ENCODE results near the gene CRTAP.
A peak's percentile ranks its signal among the peaks of the same experiment; 100 is the strongest.
"Not testable (repeated sequence)": the region's sequence is repeated elsewhere in the genome, so short reads cannot be mapped to it uniquely, and the experiment has no call there.

Gene CRTAP

GRCh38 chr3:33141006-33141405 lies 27.2 kb downstream of the CRTAP start:
- no peak for DNase-seq (ENCODE audit: low read depth)

DNA sequence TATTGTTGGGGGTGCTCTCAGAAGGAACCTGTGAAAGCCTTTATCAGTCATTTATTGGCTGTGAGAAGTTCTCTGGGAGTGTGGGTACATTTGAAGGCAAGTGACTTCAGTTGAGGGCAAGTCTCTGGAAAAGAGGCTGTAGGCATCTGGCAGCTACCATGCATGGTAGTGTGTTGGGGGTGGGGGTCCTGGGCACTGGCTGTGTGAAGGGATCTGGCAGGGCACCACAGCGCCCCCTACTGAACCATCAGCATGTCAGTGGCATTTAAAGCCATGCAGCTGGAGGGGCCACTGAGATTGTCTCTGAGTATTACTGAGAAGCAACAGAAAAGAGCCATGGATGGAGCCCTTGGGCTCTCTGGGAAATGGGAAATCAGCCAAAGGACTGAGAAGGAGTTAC lies 30.6 kb downstream of the CRTAP start:
- DNase-seq (ENCODE audit: low read depth), result peak; percentile 7

GRCh38 chr3:33145221-33145900 lies 31.5 kb downstream of the CRTAP start:
- DNase-seq (ENCODE audit: low read depth), result no peak

DNA sequence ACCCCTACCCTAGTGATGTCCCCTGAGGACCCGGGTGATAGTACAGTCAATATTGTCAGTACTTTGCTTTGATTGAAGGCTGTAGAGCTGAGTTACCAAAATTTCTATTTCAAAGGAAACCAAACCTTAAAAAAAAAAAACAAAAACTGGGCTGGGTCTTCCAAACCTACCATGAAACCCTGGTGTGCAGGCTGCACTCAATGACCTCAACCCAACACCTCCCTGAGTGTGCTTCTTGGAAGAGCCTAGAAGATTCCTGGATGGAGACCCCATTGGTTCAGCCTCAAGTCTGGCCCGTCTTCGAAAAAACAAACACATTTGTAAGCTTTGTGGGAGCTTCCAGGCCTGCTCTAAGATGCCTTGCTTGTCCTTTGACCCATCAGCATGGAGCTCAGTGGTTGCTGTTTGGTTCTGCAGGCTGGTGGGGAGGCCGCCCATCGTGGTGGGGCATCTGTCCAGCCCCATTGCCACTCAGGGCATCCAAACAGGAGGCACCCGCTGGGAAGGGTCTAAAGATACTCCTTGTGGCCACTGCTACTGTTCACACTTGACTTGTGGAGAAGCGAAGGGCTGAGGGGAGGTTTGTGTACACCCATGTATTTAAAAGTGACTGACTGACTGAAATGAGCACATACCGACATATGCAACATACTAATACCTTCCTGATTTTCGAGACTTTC lies 32.2 kb downstream of the CRTAP start:
- no peak for DNase-seq (ENCODE audit: low read depth)

- DNase-seq (ENCODE audit: low read depth), result no peak
Measured at GRCh38 chr3:33146791-33147445, 33.1 kb downstream of the CRTAP start.

- no peak for DNase-seq (ENCODE audit: low read depth)
Measured at GRCh38 chr3:33149342-33149741, 35.5 kb downstream of the CRTAP start.

DNA sequence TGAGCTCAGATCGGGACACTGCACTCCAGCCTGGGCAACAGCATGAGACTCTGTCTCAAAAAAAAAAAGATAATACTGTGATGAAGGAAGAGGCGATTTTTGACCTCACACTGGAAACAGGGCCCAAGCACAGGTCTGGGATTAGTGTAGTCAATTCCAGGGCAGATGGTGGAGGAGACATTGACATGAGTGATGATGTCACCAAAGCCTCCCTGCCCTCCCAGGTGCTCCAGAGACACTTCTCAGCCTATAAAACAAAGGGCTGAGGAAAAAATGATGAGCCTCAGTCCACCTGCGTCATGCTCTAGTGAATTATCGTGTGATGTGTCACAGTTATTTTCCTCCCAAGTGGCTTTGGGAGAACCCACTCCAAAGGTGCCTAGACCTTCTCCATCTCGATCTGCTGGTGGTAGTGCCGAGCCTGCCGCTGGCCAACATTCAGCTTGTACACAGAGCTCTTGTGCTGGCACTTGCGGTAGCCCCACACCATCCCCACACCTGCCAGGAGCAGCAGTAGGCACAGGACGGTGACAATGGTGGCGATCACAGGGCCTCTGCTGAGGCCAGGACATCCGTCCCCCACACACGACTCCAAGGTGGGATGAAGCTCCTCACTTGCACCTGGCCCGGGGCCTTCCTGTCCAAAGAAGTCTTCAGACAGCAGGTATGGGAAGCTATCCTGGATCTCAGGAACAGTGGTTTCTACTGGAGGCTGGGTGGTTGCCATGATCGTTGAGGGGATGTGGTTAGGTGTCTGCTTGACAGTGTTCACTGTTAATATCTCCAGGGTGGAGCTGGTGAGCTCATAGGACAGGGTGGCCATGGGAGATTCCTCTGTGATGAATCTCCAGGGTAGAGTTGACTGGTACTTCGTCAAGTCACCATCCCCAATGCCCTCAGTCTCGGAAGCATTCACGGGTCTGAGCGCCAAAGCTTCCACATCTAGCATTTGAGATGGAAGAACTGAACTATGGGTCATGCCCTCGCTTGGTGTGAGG lies 38.8 kb downstream of the CRTAP start:
- no peak for DNase-seq (ENCODE audit: low read depth)

DNA sequence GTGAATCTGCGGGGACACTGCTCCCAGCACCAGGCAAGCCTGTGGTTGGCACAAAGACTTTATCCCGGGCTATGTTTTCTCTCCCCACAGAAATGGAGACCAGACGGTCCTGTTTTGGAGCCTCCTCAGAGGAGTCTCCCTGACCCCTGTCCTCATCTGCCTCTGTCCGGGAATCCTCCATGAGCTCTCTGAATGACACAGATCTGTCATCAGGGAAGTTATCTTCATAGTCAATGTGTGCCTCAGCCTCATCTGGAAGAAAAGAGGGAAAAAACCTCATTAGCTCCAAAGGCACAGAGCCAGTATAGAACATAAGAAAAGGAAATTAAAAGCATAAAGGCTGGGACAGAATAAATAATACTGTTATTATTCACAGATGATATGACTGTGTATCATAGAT lies 40.0 kb downstream of the CRTAP start:
- DNase-seq (ENCODE audit: low read depth), result no peak

DNA sequence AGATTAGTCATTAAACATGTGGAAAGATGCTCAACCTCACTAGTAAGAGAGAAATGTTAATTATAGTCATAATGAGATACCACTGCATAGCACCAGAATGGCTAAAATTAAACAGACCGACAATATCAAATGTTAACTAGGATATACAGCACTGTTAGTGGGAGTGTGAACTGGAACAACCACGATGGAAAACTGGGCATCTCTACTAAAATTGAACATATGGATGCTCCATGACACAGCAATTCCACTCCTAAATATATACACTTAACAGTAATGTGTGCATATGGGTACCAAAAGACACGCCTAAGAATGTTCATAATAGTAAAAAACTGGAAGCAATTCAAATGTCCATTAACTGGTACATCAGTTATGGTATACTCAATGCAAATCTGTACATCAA lies 41.5 kb downstream of the CRTAP start:
- DNase-seq (ENCODE audit: low read depth), result no peak

DNA sequence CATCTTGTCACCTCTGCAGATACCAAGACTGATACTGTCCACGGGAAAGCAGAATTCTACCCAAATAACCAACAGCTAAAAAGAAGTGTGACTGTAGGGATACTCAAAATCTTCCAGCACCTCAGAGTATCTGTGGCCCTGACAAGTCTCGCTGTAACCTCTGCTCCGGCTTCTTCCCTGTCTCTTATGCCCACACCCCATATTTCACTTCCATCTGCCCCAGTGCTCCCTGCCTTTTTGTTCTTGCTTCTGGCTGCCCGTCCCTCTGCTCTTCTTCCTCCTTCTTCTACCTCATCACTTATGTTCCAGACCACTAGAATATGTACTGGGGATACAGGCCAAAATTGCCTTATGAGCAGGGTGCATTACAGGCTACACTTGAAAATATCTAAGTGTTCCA lies 45.4 kb downstream of the CRTAP start:
- DNase-seq (ENCODE audit: low read depth), result no peak

DNA sequence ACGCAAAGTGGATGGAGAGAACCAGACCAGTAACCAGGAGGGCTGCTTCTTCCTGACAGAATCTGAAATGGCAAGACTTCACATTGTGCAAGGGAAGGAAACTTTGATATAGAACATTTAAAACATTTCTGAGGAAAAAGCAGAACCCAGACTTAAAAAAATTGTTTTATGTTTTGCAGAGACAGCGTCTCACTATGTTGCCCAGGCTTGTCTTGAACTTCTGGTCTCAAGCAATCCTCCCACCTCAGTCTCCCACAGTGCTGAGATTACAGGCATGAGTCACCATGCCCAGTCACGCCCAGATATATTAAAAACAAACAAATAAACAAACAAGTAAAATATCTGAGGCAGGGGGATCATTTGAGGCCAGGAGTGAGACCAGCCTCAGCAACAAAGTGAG lies 46.2 kb downstream of the CRTAP start:
- DNase-seq (ENCODE audit: low read depth), result no peak

DNA sequence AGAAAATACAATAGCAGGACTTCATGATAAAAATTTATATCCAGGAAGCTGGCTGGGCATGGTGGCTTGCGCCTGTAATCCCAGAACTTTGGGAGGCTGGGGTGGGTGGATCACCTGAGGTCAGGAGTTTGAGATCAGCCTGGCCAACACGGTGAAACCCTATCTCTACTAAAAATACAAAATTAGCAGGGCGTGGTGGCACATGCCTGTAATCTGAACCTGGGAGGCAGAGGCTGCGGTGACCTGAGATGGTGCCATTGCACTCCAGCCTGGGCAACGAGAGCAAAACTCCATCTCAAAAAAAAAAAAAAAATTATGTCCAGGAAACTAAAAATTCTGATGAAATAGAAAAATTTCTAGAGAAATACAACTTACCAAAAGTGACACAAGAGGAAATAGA lies 48.8 kb downstream of the CRTAP start:
- DNase-seq (ENCODE audit: low read depth), result not testable (repeated sequence)

GRCh38 chr3:33165372-33165771 lies 51.6 kb downstream of the CRTAP start:
- no peak for DNase-seq (ENCODE audit: low read depth)

DNA sequence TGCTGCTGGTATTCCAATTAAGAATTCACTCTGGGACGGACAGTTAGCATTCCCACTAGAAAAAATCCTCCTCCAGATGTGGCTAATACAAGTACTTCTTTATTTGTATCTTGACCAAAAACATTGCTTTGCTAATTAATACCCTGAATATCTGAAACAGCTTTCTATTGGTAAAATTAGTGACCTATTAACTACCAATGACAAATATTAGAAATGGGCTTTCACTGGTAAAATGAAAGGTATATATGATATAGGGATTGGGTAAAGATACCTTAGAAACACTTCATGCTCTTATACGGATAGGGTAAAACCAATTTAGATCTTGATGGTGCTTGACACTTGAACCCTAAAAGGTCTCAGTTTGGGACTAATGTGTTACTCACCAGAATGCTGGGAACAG lies 52.3 kb downstream of the CRTAP start:
- DNase-seq (ENCODE audit: low read depth), result no peak

DNA sequence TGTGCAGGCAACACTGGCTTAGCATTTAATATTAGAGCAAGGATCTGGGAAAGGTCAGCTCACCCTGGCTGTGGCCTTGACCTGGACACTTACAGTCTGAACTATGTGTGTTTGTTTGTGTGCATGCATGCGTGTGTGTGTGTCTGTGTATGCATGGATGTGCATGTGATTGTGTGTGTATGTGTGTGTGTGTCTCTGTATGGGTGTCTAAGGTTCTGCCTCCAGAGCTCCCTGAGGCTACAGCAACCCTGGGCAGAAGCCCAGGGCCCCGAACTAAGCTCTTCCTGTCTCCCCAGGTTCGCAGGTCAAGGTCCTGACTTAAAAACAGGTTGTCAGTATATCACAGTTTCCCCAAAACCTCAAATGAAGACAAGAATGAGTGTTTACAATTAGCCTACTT lies 53.5 kb downstream of the CRTAP start:
- no peak for DNase-seq (ENCODE audit: low read depth)

GRCh38 chr3:33167716-33168336 lies 54.0 kb downstream of the CRTAP start:
- no peak for DNase-seq (ENCODE audit: low read depth)

DNA sequence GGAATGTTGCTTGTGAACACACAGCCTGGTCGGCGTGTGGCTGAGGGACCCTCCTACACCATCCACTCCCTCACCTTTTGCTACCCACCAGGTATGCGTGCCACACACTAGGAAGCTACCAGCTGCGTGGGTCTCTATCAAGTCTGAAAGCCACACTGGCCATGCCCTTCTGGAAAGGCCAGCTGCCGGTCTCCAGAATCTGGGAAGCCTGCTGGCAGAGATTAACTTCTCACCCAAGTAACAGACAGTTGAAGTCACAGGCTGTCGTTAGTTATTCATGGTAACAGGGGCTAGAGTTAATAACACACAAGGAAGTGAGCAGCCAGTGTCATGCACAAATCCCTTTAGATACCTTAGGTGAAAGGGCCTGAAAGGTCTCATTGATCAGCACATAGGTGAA lies 56.7 kb downstream of the CRTAP start:
- DNase-seq (ENCODE audit: low read depth), result no peak

GRCh38 chr3:33171580-33171979 lies 57.8 kb downstream of the CRTAP start:
- no peak for DNase-seq (ENCODE audit: low read depth)

GRCh38 chr3:33173103-33173502 lies 59.3 kb downstream of the CRTAP start:
- DNase-seq (ENCODE audit: low read depth), result no peak

DNA sequence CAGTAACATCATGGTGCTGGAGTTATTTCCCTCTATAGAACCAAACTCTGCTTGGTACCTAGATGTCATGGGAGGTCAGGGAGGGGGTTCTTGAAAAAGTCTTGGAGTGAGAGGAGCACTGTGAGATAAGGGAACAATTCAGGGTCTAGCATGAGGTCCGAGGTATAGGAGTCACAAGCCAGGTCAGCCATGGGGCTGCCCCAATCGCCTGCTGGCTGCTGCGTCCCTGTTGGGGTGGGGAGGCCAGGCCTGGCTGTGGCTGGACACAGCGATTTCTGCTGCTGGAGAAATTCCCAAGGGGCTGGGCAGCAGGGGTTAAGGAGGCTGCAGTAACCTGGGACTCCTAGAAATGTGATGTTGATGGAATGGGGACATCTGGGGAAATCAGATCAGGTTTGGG lies 59.9 kb downstream of the CRTAP start:
- DNase-seq (ENCODE audit: low read depth), result no peak

DNA sequence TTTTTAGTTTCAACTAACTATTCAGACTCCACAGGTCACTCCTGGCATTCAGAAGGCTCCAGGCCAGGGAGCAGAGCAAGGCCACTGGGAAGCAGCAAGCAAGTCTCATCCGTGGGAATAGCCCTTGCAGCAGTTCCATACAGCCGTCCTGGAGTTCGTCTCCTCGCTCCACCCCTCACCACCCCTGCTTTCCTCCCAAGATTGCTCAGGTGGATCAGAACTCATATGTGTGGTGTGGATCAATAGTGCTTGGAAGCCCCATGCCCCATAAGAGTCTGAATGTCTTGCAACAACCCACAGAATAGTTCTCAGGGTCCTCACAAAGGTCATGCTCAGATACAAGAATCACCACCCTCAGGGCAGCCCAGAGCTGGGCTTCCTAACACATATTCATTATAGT lies 60.3 kb downstream of the CRTAP start:
- DNase-seq (ENCODE audit: low read depth), result no peak
